GM23338 (cell line): ENCODE results near the gene USH2A. TPM values are rescaled to one million over a fixed set of nuclear protein-coding genes. Genes with fewer than 3 reads are reported as not detected.
A peak's percentile ranks its signal among the peaks of the same experiment; 100 is the strongest.

Source experiments
- ATAC-seq: fragments of 200-7000 bp; cut with Tn5 transposase; 3 replicates; pipeline ENCODE4 v1.9.1; 2020
- DNase-seq: peaks from one replicate; pipeline ENCODE4 v3.0.0-alpha.2; 2015; ENCODE audit warnings: low spot score
- H2AFZ ChIP-seq: fragments of 200-600 bp; sonication (generic); 2 replicates; pipeline ENCODE4 v1.8.0; 2016; ENCODE audit warnings: antibody characterized with exemption, mild to moderate bottlenecking, moderate library complexity
- H3F3A ChIP-seq: fragments of 200-600 bp; sonication (generic); replicated peaks from 2 replicates; pipeline ENCODE4 v1.8.0; 2017; ENCODE audit warnings: antibody characterized with exemption, mixed run types, low read depth
- H3K27ac ChIP-seq: fragments of 200-600 bp; sonication (generic); 2 replicates; pipeline ENCODE4 v1.6.1; 2016; ENCODE audit warnings: low read depth
- H3K27me3 ChIP-seq: fragments of 200-600 bp; sonication (generic); 2 replicates; pipeline ENCODE4 v1.8.0; 2016; ENCODE audit warnings: mild to moderate bottlenecking, mixed run types, moderate library complexity; ENCODE audit not compliant: insufficient read depth
- H3K36me3 ChIP-seq: fragments of 200-600 bp; sonication (generic); 2 replicates; pipeline ENCODE4 v1.8.0; 2016; ENCODE audit warnings: mild to moderate bottlenecking; ENCODE audit not compliant: insufficient read depth
- H3K4me1 ChIP-seq: fragments of 200-600 bp; sonication (generic); 2 replicates; pipeline ENCODE4 v1.8.0; 2016; ENCODE audit warnings: mild to moderate bottlenecking, moderate library complexity; ENCODE audit not compliant: insufficient read depth
- H3K4me2 ChIP-seq: fragments of 200-600 bp; sonication (generic); 2 replicates; pipeline ENCODE4 v1.7.1; 2017; ENCODE audit warnings: mixed run types
- H3K4me3 ChIP-seq: fragments of 200-600 bp; sonication (generic); 2 replicates; pipeline ENCODE4 v1.6.1; 2016; ENCODE audit warnings: mixed run types
- H3K79me2 ChIP-seq: fragments of 200-600 bp; sonication (generic); replicated peaks from 2 replicates; pipeline ENCODE4 v1.8.0; 2017; ENCODE audit warnings: mild to moderate bottlenecking; ENCODE audit not compliant: insufficient read depth
- H3K9me2 ChIP-seq: fragments of 200-600 bp; sonication (generic); 2 replicates; pipeline ENCODE4 v1.8.0; 2017; ENCODE audit not compliant: insufficient read depth
- H4K20me1 ChIP-seq: fragments of 200-600 bp; sonication (generic); replicated peaks from 2 replicates; pipeline ENCODE4 v1.8.0; 2017; ENCODE audit warnings: mild to moderate bottlenecking; ENCODE audit not compliant: insufficient read depth
- H3K27ac Mint-ChIP-seq: 2 replicates; pipeline ENCODE4 v1.8.0; 2020; ENCODE audit warnings: inconsistent platforms, mild to moderate bottlenecking, moderate library complexity, mixed read lengths
- H3K27me3 Mint-ChIP-seq: 3 replicates; pipeline ENCODE4 v1.8.0; 2022; ENCODE audit warnings: low read depth, mild to moderate bottlenecking, moderate library complexity, mixed read lengths, inconsistent platforms; ENCODE audit not compliant: insufficient read depth, poor library complexity
- H3K36me3 Mint-ChIP-seq: 3 replicates; pipeline ENCODE4 v1.8.0; 2021; ENCODE audit warnings: low read depth, mild to moderate bottlenecking, inconsistent platforms, moderate library complexity, mixed read lengths
- H3K4me1 Mint-ChIP-seq: 3 replicates; pipeline ENCODE4 v1.8.0; 2020; ENCODE audit warnings: mild to moderate bottlenecking, inconsistent platforms, mixed read lengths
- H3K4me3 Mint-ChIP-seq: 3 replicates; pipeline ENCODE4 v1.8.0; 2021; ENCODE audit warnings: moderate library complexity, mild to moderate bottlenecking, inconsistent platforms, mixed read lengths
- H3K9me3 Mint-ChIP-seq: 3 replicates; pipeline ENCODE4 v1.8.0; 2020; ENCODE audit warnings: moderate library complexity, mild to moderate bottlenecking, inconsistent platforms, mixed read lengths
- CREB1 ChIP-seq: fragments of 250-450 bp; sonication (Bioruptor Pico); IDR thresholded peaks from 2 replicates; pipeline ENCODE4 v1.5.0; 2020; ENCODE audit warnings: low read depth, mild to moderate bottlenecking, moderate library complexity
- CTCF ChIP-seq, 2 experiments: fragments of 200-600 bp in 1 of 2; sonication (generic) in 1 of 2; conservative IDR thresholded peaks; 2 replicates each; pipeline versions ENCODE4 v1.5.1 to v1.6.1; 2016 to 2017; ENCODE audit warnings: antibody characterized with exemption in 2 of 2, low read depth in 2 of 2, mild to moderate bottlenecking in 2 of 2, moderate library complexity in 1 of 2
- ZNF462 ChIP-seq: fragments of 250-450 bp; sonication (Bioruptor Pico); IDR thresholded peaks from 2 replicates; pipeline ENCODE4 v1.5.0; 2020; ENCODE audit warnings: mild to moderate bottlenecking, moderate library complexity
- polyA plus RNA-seq: library from polyadenylated mRNA; unstranded; fragments of >200 nt; fragmentation: Nextera tagmentation; extraction: Ambion mirVana; gene quantifications from 2 replicates; pipeline ENCODE4 v1.2.1, GENCODE V29; 2016
- total RNA-seq: library from RNA; depleted of rRNA; stranded (reverse); fragments of >200 nt; shearing (Covaris generic); gene quantifications from 2 replicates; pipeline ENCODE4 v1.2.3, GENCODE V29; 2014

Gene USH2A
- total and polyA plus RNA-seq, 2 experiments from 2014 or later: 0.03 TPM

GRCh38 chr1:215677112-215677511, 746.1 kb downstream of the USH2A start:
- ATAC-seq (no peak), DNase-seq (peak; percentile 12)
- Histone ChIP-seq H3K9me2 (peaks cover 7% of the 10 kb centered on the region), H4K20me1 (no peaks in the 10 kb centered on the region), H3K79me2 (no peaks in the 10 kb centered on the region), H3K27me3 (no peaks in the 10 kb centered on the region), H3K36me3 (no peaks in the 10 kb centered on the region), H2AFZ (no peak overlapping the region), H3F3A (no peaks in the 10 kb centered on the region), H3K4me3 (no peak overlapping the region), H3K4me1 (peaks cover 5% of the 10 kb centered on the region), H3K4me2 (no peak overlapping the region), H3K27ac (no peak overlapping the region)
- H3K4me3 Mint-ChIP-seq: no peak overlapping the region
- H3K9me3 Mint-ChIP-seq: no peaks in the 10 kb centered on the region
- H3K27me3 Mint-ChIP-seq: no peaks in the 10 kb centered on the region
- H3K36me3 Mint-ChIP-seq: no peaks in the 10 kb centered on the region
- H3K4me1 Mint-ChIP-seq: peaks cover 6% of the 10 kb centered on the region; the same call in 2 of the 3 replicates
- peak; percentile 28 to 35; a peak in 3 of 4 replicates for TF ChIP-seq CTCF (conservative IDR thresholded peaks at IDR 0.05; ENCODE audit: low read depth in 2 of 2)
- no peak for TF ChIP-seq CREB1
- H3K27ac Mint-ChIP-seq: no peak overlapping the region

DNA sequence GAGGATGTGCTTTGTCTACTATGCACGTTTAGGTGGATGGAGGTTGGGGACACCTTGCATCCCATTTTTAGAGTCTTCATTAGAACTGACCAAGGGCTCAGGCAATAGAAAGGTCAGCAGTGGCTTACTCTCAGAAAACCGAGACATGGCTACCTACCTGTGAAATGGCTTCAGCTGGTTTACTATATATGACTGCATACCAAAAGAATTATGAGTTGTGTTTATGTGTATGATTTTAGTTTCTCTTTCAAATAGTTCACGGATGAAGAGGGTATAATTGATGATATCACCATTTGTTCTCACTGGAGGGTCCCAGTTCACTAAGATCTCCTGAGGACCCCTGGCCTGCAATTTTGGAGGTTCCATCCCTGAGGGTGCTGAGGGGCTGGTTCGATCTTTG, 749.3 kb downstream of the USH2A start:
- DNase-seq: no peak
- no peak overlapping the region for H3K4me3 ChIP-seq
- H2AFZ ChIP-seq: no peak overlapping the region
- H3K36me3 ChIP-seq: no peaks in the 10 kb centered on the region
- H3K4me1 ChIP-seq: peaks cover 28% of the 10 kb centered on the region
- H4K20me1 ChIP-seq: no peaks in the 10 kb centered on the region
- TF ChIP-seq ZNF462 (CRISPR knock-in tag): no peak
- H3K27me3 ChIP-seq: no peaks in the 10 kb centered on the region
- Mint-ChIP-seq H3K4me3 (no peak overlapping the region), H3K4me1 (peaks cover 24% of the 10 kb centered on the region), H3K27me3 (no peaks in the 10 kb centered on the region), H3K27ac (no peak overlapping the region), H3K36me3 (no peaks in the 10 kb centered on the region), H3K9me3 (no peaks in the 10 kb centered on the region)
- ATAC-seq: no peak
- no peak overlapping the region for H3K4me2 ChIP-seq
- H3K79me2 ChIP-seq: no peaks in the 10 kb centered on the region
- no peaks in the 10 kb centered on the region for H3F3A ChIP-seq
- H3K9me2 ChIP-seq: peaks cover 3% of the 10 kb centered on the region
- no peak overlapping the region for H3K27ac ChIP-seq
